SH-SY5Y (cell line): Measurements from ENCODE around the gene FAM98C.

Source experiments
- GATA2 ChIP-seq: IDR thresholded peaks from 2 replicates; pipeline ENCODE4 v1.6.1; 2011; ENCODE audit warnings: mild to moderate bottlenecking, low read depth, low read length
- GATA3 ChIP-seq: IDR thresholded peaks from 2 replicates; pipeline ENCODE4 v1.6.1; 2011; ENCODE audit warnings: low read depth, mild to moderate bottlenecking, low read length, moderate library complexity

DNA sequence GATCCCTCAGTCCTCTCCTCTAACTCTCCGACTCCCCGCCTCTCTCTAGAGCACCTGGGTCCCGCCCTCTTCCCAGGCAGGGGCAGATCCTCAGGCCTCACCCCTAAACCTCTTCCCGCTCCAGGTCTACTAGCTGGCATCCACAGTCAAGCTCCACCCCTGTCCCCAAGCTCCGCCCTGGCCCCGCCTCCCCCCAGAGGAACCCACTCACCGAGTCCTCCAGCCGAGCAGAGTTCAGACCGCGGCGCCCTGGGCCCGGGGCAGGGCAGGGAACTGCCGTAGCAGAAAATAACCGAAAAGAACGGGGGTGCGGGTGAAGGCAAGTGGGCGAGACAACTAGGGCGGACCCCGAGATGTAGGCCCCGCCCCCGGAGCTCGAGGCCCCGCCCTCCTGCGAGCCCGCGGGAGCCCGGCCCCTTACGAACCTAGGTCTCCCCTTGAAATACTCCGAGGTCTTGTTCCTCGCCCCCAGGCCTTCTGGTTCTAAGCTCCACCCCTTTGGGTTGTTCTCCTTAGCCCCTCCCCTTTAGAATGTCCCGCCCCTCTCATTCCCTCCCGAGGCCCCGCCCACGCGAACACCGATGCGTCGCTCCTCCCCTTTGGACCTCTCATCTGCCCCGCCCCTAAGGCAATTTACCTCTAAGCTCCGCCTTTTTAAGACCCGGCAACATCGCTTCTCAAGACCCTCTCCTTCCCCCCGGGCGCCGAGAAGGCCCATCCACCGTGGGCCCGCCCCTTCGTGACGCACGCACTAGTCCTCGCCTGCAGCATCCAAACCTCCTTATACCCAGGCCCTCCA, 15.1 kb upstream of the FAM98C start, which contains the start of gene GGN:
- TF ChIP-seq GATA2 (no peak), GATA3 (no peak)
